Measurements from ENCODE around the gene SERTAD2.

SERTAD2 gene

DNA sequence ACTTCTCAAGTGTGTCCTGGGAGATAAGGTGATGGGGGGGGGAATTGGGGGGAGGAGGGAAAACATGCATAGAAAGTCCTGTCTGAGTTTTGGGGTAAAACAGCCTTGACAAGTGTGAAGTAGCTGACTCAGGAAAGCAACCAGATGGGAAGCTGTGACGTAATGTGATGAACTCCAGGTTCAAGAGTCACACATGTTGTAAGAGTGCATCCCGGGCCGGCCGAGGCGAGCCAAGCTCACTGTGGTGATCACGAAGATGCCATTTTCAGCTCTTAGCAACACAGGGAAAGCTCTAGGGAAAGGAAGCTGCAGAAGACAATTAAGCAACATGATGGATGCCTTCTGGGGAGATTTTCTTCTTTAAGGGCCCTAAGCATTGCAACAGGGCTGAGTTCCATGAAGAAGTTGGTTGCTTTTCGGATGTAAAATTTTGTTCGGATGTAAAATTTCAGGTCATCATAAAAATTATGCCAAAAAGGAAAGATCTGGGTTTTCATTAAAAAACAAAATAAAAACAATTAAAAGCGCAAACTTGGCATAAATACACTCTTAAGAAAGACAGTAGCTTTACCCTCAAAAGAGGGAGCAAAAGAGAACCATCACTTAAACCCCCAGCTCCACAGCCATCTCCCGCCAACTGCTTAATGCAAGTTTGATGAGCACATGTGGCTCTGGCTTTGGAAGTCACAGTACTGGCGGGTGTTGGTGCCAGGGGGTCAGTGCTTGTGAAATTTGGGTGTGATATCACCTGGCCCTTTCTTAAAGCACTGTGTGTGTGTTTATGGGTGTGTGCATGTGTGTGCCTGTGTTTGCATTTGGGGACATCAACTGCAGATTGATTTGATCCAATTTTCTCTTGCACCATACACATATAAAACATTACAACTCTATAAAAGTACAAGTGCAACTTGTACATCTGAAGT is 19.1 kb downstream of the SERTAD2 start:
- DNase-seq (ENCODE audit: insufficient read length, low spot score) = no peak
- FAIRE-seq = no peak
- TF ChIP-seq SPI1 (IDR thresholded peaks at IDR 0.05; ENCODE audit: low read depth, low read length) = no peak
- TF ChIP-seq POLR2A (IDR thresholded peaks at IDR 0.05; ENCODE audit: low read depth, low read length) = no peak
- no peak for TF ChIP-seq POU2F2 (IDR thresholded peaks at IDR 0.05; ENCODE audit: low read depth, low read length)
- no peak for TF ChIP-seq TAF1 (IDR thresholded peaks at IDR 0.05; ENCODE audit: low read depth, low read length)
- TF ChIP-seq PAX5 (IDR thresholded peaks at IDR 0.05; ENCODE audit: insufficient read depth, low read length, severe bottlenecking) = no peak
- no peak for TF ChIP-seq POLR2AphosphoS5 (IDR thresholded peaks at IDR 0.05; ENCODE audit: low read depth, low read length)

DNA sequence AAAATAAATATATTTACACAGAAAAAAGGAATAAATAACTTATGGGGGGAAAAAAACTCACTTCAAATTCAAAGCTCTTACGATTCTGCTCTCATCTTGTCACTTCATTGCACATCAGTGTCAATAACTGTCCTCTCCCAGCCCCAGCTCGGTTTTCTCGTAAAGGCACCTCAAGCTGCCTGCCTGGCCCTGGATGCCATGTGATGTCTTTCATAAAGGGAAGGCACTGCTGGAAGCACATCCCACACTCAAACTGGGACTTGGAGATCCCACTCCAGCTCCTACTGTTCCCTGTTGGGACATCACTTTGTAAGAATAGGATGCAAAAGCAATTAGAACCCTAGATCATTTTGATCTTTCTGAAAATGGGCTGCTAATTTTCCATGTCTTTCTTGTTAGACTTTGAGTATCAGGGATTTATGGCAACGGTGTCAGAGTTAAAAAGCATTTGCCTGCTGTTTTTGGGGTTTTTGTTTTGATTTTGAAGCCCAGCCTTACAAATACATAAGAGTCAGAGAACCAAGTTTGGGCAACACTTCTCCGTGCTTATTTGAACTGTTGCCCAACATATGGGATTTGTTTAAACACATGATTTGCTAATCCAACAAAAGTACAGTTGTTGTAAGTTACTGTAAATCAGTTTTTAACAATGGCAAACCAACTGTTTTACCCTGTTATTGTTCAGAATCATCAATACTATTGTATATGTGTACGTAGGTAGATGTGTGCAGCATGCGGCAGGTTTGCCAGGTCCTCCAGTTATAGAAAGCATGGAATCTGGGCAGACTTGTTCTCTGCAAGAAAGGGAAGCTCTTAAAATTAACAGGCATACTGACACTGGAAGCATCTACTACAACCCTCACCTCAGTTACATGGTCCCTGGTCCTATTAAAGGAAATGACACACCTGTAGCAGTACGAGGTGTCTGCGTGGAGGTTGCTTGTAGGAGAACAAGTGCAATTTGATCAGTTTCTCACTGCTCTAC is 20.6 kb downstream of the SERTAD2 start:
- no peak for DNase-seq (ENCODE audit: insufficient read length, low spot score)
- TF ChIP-seq POLR2AphosphoS5 (IDR thresholded peaks at IDR 0.05; ENCODE audit: low read depth, low read length) (no peak), TAF1 (IDR thresholded peaks at IDR 0.05; ENCODE audit: low read depth, low read length) (no peak), POLR2A (IDR thresholded peaks at IDR 0.05; ENCODE audit: low read depth, low read length) (no peak), PAX5 (IDR thresholded peaks at IDR 0.05; ENCODE audit: insufficient read depth, low read length, severe bottlenecking) (no peak), POU2F2 (IDR thresholded peaks at IDR 0.05; ENCODE audit: low read depth, low read length) (no peak), SPI1 (IDR thresholded peaks at IDR 0.05; ENCODE audit: low read depth, low read length) (no peak)
- no peak for FAIRE-seq

DNA sequence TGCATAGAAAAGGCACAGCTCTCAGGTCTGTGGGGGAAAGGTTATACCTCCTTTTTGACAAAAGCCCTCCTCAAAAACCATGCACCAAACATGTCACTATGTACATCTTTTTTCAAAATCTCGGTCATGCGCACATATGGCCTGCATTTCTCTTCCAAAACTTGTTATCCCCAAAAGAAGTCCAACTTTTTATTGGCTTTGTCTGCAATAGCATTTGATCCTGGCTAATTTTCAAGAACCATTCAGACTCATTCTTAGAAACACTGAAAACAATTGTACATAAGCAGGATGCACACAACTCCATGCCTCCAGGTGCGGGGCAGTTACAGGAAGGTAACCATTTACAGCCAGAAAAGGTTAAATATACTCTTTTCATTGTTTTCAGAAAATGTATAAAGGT is 21.9 kb downstream of the SERTAD2 start:
- TF ChIP-seq POLR2AphosphoS5 (IDR thresholded peaks at IDR 0.05; ENCODE audit: low read depth, low read length) (no peak), SPI1 (IDR thresholded peaks at IDR 0.05; ENCODE audit: low read depth, low read length) (no peak), POLR2A (IDR thresholded peaks at IDR 0.05; ENCODE audit: low read depth, low read length) (no peak), TAF1 (IDR thresholded peaks at IDR 0.05; ENCODE audit: low read depth, low read length) (no peak), PAX5 (IDR thresholded peaks at IDR 0.05; ENCODE audit: insufficient read depth, low read length, severe bottlenecking) (no peak), POU2F2 (IDR thresholded peaks at IDR 0.05; ENCODE audit: low read depth, low read length) (no peak)
- DNase-seq (ENCODE audit: insufficient read length, low spot score) = no peak
- FAIRE-seq = no peak

DNA sequence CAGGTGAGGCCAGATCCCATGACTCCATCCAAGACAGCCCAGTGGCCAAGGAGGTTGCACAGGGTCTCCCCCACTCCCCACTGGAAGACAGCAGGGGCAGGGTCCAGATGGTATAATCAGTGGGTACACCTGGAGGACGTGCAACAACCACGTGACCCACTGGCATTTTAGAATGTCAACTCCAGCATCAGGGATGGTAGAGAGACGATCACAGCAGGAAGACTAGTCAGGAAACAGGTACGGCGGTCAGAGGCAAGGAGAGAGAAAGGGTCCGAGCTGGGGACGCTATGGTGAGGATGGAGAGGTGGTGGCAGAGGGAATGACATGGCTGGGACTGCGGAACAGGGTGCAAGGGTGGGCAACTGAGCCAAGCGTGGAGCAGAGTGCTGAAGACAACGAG is 23.0 kb downstream of the SERTAD2 start:
- TF ChIP-seq SPI1 (IDR thresholded peaks at IDR 0.05; ENCODE audit: low read depth, low read length) (no peak), POLR2A (IDR thresholded peaks at IDR 0.05; ENCODE audit: low read depth, low read length) (no peak), POU2F2 (IDR thresholded peaks at IDR 0.05; ENCODE audit: low read depth, low read length) (no peak), PAX5 (IDR thresholded peaks at IDR 0.05; ENCODE audit: insufficient read depth, low read length, severe bottlenecking) (no peak), TAF1 (IDR thresholded peaks at IDR 0.05; ENCODE audit: low read depth, low read length) (no peak), POLR2AphosphoS5 (IDR thresholded peaks at IDR 0.05; ENCODE audit: low read depth, low read length) (no peak)
- no peak for FAIRE-seq
- DNase-seq (ENCODE audit: insufficient read length, low spot score) = no peak

DNA sequence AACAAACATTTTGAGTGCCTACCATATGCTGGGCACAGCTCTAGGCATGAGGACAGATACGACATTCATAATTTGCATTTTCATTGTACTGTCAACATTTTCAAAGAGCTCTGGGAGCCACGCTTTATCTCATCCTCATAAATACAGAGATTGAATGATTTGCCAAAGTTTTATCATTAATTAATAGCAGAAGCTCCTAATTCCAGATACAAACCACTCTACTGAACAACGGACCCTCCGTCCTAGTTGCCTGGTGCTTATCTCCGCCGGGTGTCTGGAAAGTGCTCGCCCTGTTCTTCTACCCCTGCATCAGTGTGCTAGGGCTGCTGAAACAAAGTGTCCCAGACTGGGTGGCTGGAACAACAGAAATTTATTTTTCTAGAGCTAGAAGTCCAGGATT is 23.8 kb downstream of the SERTAD2 start:
- FAIRE-seq = no peak
- TF ChIP-seq POU2F2 (IDR thresholded peaks at IDR 0.05; ENCODE audit: low read depth, low read length) = no peak
- no peak for TF ChIP-seq POLR2AphosphoS5 (IDR thresholded peaks at IDR 0.05; ENCODE audit: low read depth, low read length)
- TF ChIP-seq TAF1 (IDR thresholded peaks at IDR 0.05; ENCODE audit: low read depth, low read length) = no peak
- TF ChIP-seq POLR2A (IDR thresholded peaks at IDR 0.05; ENCODE audit: low read depth, low read length) = no peak
- no peak for TF ChIP-seq SPI1 (IDR thresholded peaks at IDR 0.05; ENCODE audit: low read depth, low read length)
- no peak for TF ChIP-seq PAX5 (IDR thresholded peaks at IDR 0.05; ENCODE audit: insufficient read depth, low read length, severe bottlenecking)
- no peak for DNase-seq (ENCODE audit: insufficient read length, low spot score)

DNA sequence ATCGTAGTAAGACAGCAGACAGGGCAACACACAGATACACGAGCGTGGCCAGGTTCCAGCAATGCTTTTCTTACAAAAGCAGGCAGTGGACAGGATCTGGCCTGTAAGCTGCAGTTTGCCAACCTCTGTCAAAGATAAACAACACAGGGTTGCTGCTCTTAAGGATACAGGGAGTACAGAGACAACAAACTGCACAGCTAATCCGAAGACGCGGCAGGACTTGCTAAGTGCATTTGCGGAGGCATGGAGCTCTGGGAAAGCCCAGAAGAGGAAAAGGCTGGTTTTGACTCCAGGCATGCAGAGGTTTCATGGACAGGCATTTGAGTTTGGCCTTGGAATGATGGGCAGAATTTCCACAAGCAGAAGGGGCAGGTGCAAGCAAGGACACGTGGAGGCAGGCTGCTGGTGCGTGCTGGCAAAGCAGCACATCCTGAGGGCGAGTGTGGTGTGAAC is 24.4 kb downstream of the SERTAD2 start:
- DNase-seq (ENCODE audit: insufficient read length, low spot score) (no peak), FAIRE-seq (no peak)
- TF ChIP-seq PAX5 (IDR thresholded peaks at IDR 0.05; ENCODE audit: insufficient read depth, low read length, severe bottlenecking) (no peak), POLR2AphosphoS5 (IDR thresholded peaks at IDR 0.05; ENCODE audit: low read depth, low read length) (no peak), POU2F2 (IDR thresholded peaks at IDR 0.05; ENCODE audit: low read depth, low read length) (no peak), TAF1 (IDR thresholded peaks at IDR 0.05; ENCODE audit: low read depth, low read length) (no peak), SPI1 (IDR thresholded peaks at IDR 0.05; ENCODE audit: low read depth, low read length) (no peak), POLR2A (IDR thresholded peaks at IDR 0.05; ENCODE audit: low read depth, low read length) (no peak; the same call in 1 of the 2 replicates)

DNA sequence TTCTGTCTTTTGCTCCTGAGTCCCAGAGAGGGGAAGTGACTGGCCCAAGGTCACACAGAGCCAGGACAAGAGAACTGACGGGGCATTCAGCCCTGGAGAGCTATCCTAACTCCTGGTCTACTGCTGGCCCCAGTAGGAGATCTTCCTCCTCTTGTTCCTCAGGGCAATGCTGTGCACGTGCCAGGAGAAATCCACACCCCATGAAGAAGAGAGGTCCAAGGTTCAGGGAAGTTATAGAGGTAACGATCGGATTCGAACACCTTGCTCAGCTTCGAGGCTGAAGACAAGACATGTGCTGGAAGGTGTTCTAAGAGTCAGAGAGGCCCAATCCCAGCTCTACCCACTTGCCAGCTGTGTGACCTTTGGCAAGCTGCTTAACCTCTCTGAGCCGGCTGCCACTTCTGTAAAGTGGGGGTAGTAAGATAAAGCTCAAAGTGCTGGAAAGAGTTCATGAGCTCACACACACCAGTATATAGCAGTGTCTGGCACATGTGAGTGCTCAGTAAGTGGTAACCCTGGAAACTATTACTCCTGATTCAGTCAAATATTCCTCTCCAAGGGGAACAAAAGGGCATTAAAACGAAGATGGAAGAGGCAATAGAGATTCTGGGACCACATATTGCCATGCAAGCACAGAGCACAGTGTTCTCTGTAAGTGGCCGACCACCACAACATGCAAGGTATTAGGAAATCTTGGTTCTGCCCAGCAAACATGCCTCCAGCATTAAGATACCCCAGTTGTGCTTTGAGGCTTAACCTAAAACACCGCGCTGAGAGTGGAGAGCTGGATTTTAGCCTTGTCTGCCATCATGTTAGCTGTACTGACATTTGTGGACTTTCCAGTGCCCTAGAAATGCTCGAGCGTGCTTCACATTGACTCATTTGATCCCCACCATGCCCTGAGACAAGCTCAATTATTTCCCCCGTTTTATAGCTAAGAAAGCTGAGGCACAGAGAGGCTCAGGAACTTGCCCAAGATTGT is 25.6 kb downstream of the SERTAD2 start:
- DNase-seq (ENCODE audit: insufficient read length, low spot score) (no peak), FAIRE-seq (no peak)
- TF ChIP-seq POU2F2 (IDR thresholded peaks at IDR 0.05; ENCODE audit: low read depth, low read length) = no peak
- 0 out of 2 replicates have a peak, but pooled peaks have one; percentile 32 for TF ChIP-seq POLR2AphosphoS5 (IDR thresholded peaks at IDR 0.05; ENCODE audit: low read depth, low read length)

Data from GM12891 (cell line).